ENCODE results near the gene MICAL3. TPM values are rescaled to one million over a fixed set of nuclear protein-coding genes. Genes with fewer than 3 reads are reported as not detected.
"Not testable (repeated sequence)": the region's sequence is repeated elsewhere in the genome, so short reads cannot be mapped to it uniquely, and the experiment has no call there.

MICAL3 gene
- total RNA-seq, 3 donors from 2014 or later (not counting 1 experiment from before 2014, with no cell fraction given): 17.1 to 36.3 (median 34.3) TPM

DNA sequence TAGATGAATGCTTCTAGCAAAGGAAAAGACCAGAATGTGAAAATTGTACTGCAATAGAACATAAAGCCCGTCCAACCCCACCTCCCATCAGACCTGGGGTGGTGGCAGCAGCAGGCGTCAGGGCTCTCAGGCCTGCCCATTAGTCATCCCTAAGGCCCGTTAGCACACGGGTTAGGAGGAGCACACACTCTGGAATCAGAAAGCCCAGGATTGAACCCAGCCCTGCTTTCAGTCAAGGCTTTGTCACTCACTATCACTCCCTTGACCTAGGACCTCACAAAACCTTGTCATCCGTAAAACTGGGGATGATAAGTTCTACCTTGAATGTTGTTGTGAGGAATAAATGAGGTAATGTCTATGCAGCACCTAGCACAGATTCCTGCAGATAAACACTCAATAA is 26.9 kb downstream of the MICAL3 start:
- Histone ChIP-seq H3K27me3 (ENCODE audit: control insufficient read depth, insufficient read depth, low read length) (no peaks in the 10 kb centered on the region), H3K4me3 (ENCODE audit: low read length) (no peak overlapping the region), H3K36me3 (ENCODE audit: control insufficient read depth, insufficient read depth, low read length) (no peaks in the 10 kb centered on the region), H3K9me3 (ENCODE audit: control insufficient read depth, insufficient read depth, low read length) (no peaks in the 10 kb centered on the region), H3K4me1 (ENCODE audit: control insufficient read depth, insufficient read depth, low read length) (peaks cover 80% of the 10 kb centered on the region), H3K27ac (ENCODE audit: low read length) (peak overlapping the region; percentile 58)
- peaks cover 42 to 50% of the 10 kb centered on the region in 2 donors for H3K4me1 Mint-ChIP-seq
- intact Hi-C loops (cut with micrococcal nuclease): no loop called here
- WGBS (ENCODE audit: insufficient coverage): 92% methylated on average over 4 of the region's 5 CpGs
- no peak for ATAC-seq
- DNase-seq: no peak
- peak overlapping the region; percentile 55 for H3K4me3 Mint-ChIP-seq
- no peaks in the 10 kb centered on the region for H3K9me3 Mint-ChIP-seq
- TF ChIP-seq, protein P1, sequence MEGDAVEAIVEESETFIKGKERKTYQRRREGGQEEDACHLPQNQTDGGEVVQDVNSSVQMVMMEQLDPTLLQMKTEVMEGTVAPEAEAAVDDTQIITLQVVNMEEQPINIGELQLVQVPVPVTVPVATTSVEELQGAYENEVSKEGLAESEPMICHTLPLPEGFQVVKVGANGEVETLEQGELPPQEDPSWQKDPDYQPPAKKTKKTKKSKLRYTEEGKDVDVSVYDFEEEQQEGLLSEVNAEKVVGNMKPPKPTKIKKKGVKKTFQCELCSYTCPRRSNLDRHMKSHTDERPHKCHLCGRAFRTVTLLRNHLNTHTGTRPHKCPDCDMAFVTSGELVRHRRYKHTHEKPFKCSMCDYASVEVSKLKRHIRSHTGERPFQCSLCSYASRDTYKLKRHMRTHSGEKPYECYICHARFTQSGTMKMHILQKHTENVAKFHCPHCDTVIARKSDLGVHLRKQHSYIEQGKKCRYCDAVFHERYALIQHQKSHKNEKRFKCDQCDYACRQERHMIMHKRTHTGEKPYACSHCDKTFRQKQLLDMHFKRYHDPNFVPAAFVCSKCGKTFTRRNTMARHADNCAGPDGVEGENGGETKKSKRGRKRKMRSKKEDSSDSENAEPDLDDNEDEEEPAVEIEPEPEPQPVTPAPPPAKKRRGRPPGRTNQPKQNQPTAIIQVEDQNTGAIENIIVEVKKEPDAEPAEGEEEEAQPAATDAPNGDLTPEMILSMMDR (IDR thresholded peaks at IDR 0.05): no peak
- H3K27me3 Mint-ChIP-seq (ENCODE audit: low read depth in 2 of 2): peaks cover 0 to 3% of the 10 kb centered on the region in 2 donors
- H3K27ac Mint-ChIP-seq: peak overlapping the region; percentile 75 to 79
- no peaks in the 10 kb centered on the region for H3K36me3 Mint-ChIP-seq

DNA sequence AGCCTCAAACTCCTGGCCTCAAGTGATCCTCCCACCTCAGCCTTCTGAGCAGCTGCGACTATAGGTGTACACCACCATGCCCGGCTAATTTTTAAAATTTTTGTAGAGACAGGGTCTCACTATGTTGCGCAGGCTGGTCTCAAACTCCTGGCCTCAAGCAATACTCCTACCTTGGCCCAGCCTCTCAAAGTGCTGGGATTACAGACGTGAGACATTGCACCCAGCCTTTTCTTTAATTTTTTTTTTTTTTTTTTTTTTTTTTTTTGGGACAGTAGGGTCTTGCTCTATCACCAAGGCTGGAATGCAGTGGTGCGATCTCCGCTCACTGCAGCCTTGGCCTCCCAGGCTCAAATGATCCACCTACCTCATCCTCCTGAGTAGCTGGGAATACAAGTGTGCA is 29.1 kb downstream of the MICAL3 start:
- Mint-ChIP-seq H3K4me1 (peaks cover 34 to 39% of the 10 kb centered on the region in 2 donors), H3K4me3 (peak overlapping the region; percentile 29), H3K27ac (peak overlapping the region; percentile 65 to 79)
- H3K9me3 ChIP-seq (ENCODE audit: control insufficient read depth, insufficient read depth, low read length); intact Hi-C loops (cut with micrococcal nuclease); H3K27me3 Mint-ChIP-seq (ENCODE audit: low read depth in 2 of 2); H3K36me3 Mint-ChIP-seq; H3K9me3 Mint-ChIP-seq; H3K27me3 ChIP-seq (ENCODE audit: control insufficient read depth, insufficient read depth, low read length); H3K36me3 ChIP-seq (ENCODE audit: control insufficient read depth, insufficient read depth, low read length); DNase-seq; H3K4me3 ChIP-seq (ENCODE audit: low read length); ATAC-seq: not testable (repeated sequence)
- 91% methylated on average over 5 of the region's 6 CpGs for WGBS (ENCODE audit: insufficient coverage)
- peaks cover 66% of the 10 kb centered on the region for H3K4me1 ChIP-seq (ENCODE audit: control insufficient read depth, insufficient read depth, low read length)
- peak overlapping the region; percentile 29 for H3K27ac ChIP-seq (ENCODE audit: low read length)

DNA sequence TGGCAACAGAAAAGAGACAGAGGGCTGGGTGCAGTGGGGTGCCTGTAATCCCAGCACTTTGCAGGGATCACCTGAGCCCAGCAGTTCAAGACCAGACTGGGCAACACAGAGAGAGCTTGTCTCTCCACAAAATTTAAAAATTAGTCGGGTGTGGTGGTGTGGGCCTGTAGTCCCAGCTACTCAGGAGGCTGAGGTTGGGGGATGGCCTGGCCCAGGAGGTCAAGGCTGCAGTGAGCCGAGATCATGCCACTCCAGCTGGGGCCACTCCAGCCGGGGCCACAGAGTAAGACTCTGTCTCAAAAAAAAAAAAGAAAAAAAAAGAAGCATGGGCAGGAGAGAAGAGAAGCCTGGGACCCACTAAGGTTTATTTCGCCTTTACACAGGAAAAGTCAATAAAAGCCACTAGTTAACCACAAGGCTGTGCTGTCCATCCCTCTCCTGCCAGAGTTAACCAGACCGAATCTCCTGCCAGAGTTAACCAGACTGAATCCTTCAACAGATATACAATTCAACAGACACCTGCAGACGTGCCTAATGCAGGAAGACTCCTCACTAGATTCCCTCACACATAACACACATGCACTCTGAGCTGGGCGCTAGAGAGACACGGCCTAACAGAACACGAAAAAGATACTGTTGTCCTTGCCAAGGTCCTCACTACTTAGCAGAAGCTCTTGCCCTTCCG is 29.8 kb downstream of the MICAL3 start:
- peak overlapping the region; percentile 29 for H3K27ac ChIP-seq (ENCODE audit: low read length)
- DNase-seq (no peak), ATAC-seq (no peak)
- TF ChIP-seq, protein P1 (IDR thresholded peaks at IDR 0.05): no peak
- Mint-ChIP-seq H3K4me1 (peaks cover 29 to 35% of the 10 kb centered on the region in 2 donors), H3K9me3 (no peaks in the 10 kb centered on the region), H3K4me3 (peak overlapping the region; percentile 29), H3K27ac (peak overlapping the region; percentile 59 to 65), H3K27me3 (ENCODE audit: low read depth in 2 of 2) (peaks cover 0 to under 1% of the 10 kb centered on the region in 2 donors), H3K36me3 (no peaks in the 10 kb centered on the region)
- no peaks in the 10 kb centered on the region for H3K36me3 ChIP-seq (ENCODE audit: control insufficient read depth, insufficient read depth, low read length)
- 38% methylated on average over 8 of the region's 10 CpGs for WGBS (ENCODE audit: insufficient coverage)
- intact Hi-C loops (cut with micrococcal nuclease): no loop called here
- no peaks in the 10 kb centered on the region for H3K27me3 ChIP-seq (ENCODE audit: control insufficient read depth, insufficient read depth, low read length)
- peaks cover 60% of the 10 kb centered on the region for H3K4me1 ChIP-seq (ENCODE audit: control insufficient read depth, insufficient read depth, low read length)
- no peaks in the 10 kb centered on the region for H3K9me3 ChIP-seq (ENCODE audit: control insufficient read depth, insufficient read depth, low read length)
- no peak overlapping the region for H3K4me3 ChIP-seq (ENCODE audit: low read length)

DNA sequence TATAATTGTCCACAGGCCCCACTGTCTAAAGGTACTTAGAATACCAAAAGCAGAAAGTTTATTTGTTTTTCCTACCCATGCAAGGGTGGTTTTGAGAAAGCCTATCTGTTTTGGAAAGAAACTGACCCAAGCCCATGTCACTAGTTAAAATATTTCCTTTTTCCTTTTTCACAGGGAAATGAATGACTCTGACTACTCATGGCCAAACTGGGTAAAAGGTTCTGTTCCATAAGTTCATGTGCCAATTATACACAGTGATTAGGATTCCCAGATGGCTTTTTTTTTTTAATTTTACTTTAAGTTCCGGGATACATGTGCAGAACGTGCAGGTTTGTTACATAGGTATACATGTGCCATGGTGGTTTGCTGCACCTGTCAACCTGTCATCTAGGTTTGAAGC is 31.4 kb downstream of the MICAL3 start:
- H3K4me1 ChIP-seq (ENCODE audit: control insufficient read depth, insufficient read depth, low read length): peaks cover 48% of the 10 kb centered on the region
- H3K9me3 ChIP-seq (ENCODE audit: control insufficient read depth, insufficient read depth, low read length); H3K4me3 Mint-ChIP-seq; H3K27ac ChIP-seq (ENCODE audit: low read length); ATAC-seq; H3K9me3 Mint-ChIP-seq; intact Hi-C loops (cut with micrococcal nuclease); H3K27me3 Mint-ChIP-seq (ENCODE audit: low read depth in 2 of 2); H3K4me3 ChIP-seq (ENCODE audit: low read length); H3K36me3 ChIP-seq (ENCODE audit: control insufficient read depth, insufficient read depth, low read length); H3K36me3 Mint-ChIP-seq; DNase-seq; H3K27ac Mint-ChIP-seq; H3K27me3 ChIP-seq (ENCODE audit: control insufficient read depth, insufficient read depth, low read length): not testable (repeated sequence)
- WGBS (ENCODE audit: insufficient coverage): 92% methylated on average over 2 of the region's 2 CpGs
- peaks cover 36 to 38% of the 10 kb centered on the region in 2 donors for H3K4me1 Mint-ChIP-seq

DNA sequence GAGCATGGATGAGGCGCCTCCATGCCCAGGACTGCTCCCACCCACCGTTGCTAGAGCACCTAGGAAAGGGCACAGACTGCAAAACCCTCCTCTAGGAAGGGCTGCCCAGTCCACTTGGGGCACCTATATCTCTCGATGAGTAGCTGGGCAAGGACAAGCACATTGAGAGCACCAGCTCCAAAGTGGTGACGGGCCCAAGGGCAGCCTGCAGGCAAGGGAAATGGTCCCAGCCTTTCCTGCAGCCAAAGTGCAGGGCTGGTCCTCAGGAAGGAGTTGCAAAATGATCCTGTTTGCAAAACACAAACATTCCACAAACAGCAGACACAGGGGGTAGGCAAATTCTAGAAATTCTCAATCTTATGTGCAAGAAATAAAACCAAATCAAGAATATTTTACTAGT is 32.4 kb downstream of the MICAL3 start:
- H3K4me3 ChIP-seq (ENCODE audit: low read length); H3K4me3 Mint-ChIP-seq; H3K27ac ChIP-seq (ENCODE audit: low read length); DNase-seq; H3K27me3 Mint-ChIP-seq (ENCODE audit: low read depth in 2 of 2); H3K36me3 ChIP-seq (ENCODE audit: control insufficient read depth, insufficient read depth, low read length); H3K36me3 Mint-ChIP-seq; H3K27me3 ChIP-seq (ENCODE audit: control insufficient read depth, insufficient read depth, low read length); H3K9me3 ChIP-seq (ENCODE audit: control insufficient read depth, insufficient read depth, low read length); H3K9me3 Mint-ChIP-seq; ATAC-seq; intact Hi-C loops (cut with micrococcal nuclease); H3K27ac Mint-ChIP-seq: not testable (repeated sequence)
- peaks cover 39% of the 10 kb centered on the region for H3K4me1 ChIP-seq (ENCODE audit: control insufficient read depth, insufficient read depth, low read length)
- WGBS (ENCODE audit: insufficient coverage): 90% methylated on average over 4 of the region's 4 CpGs
- H3K4me1 Mint-ChIP-seq: peaks cover 28 to 29% of the 10 kb centered on the region in 2 donors

Measured in natural killer cell (primary cell).